Activated CD4-positive, CD25-positive, alpha-beta regulatory T cell treated with anti-CD3 and anti-CD28 coated beads, Interleukin-2, amount 50 U/mL, for 16 hours (primary cell): ENCODE results near the gene FBXO42.

Experiments used
- DNase-seq: peaks from one replicate; pipeline ENCODE4 v3.0.0-alpha.2; 2020; ENCODE audit warnings: low read depth, low spot score

The FBXO42 gene

GRCh38 chr1:16326833-16327404, 25.4 kb downstream of the FBXO42 start:
- no peak for DNase-seq

GRCh38 chr1:16324456-16324890, 27.8 kb downstream of the FBXO42 start:
- no peak for DNase-seq

- DNase-seq = no peak
Measured at GRCh38 chr1:16321176-16321867, 31.0 kb downstream of the FBXO42 start.

- DNase-seq = no peak
Measured at GRCh38 chr1:16318555-16318954, 33.7 kb downstream of the FBXO42 start.

- no peak for DNase-seq
Measured at GRCh38 chr1:16315437-16315836, 36.8 kb downstream of the FBXO42 start.

- no peak for DNase-seq
Measured at GRCh38 chr1:16307222-16307621, 45.1 kb downstream of the FBXO42 start.

GRCh38 chr1:16302709-16303627, 49.3 kb downstream of the FBXO42 start:
- no peak for DNase-seq

- no peak for DNase-seq
Measured at GRCh38 chr1:16300436-16300835, 51.8 kb downstream of the FBXO42 start.

GRCh38 chr1:16298653-16299052, 53.6 kb downstream of the FBXO42 start:
- no peak for DNase-seq

GRCh38 chr1:16296643-16297042, 55.6 kb downstream of the FBXO42 start:
- DNase-seq = no peak

GRCh38 chr1:16294219-16295212, 57.8 kb downstream of the FBXO42 start:
- no peak for DNase-seq

GRCh38 chr1:16293538-16293937, 58.7 kb downstream of the FBXO42 start:
- no peak for DNase-seq

GRCh38 chr1:16292739-16293138, 59.5 kb downstream of the FBXO42 start:
- DNase-seq = no peak

GRCh38 chr1:16289959-16290358, 62.3 kb downstream of the FBXO42 start:
- DNase-seq = no peak

- DNase-seq = no peak
Measured at GRCh38 chr1:16286122-16286521, 66.2 kb downstream of the FBXO42 start.

- DNase-seq = no peak
Measured at GRCh38 chr1:16281765-16282164, 70.5 kb downstream of the FBXO42 start.

- DNase-seq = no peak
Measured at GRCh38 chr1:16279186-16279585, 73.1 kb downstream of the FBXO42 start.

- no peak for DNase-seq
Measured at GRCh38 chr1:16276302-16277030, 75.8 kb downstream of the FBXO42 start.

GRCh38 chr1:16275591-16275990, 76.7 kb downstream of the FBXO42 start:
- no peak for DNase-seq

GRCh38 chr1:16267690-16268180, 84.5 kb downstream of the FBXO42 start:
- no peak for DNase-seq
